GM18498 (cell line): ENCODE measurements around the gene FAM9B.
"Not testable (repeated sequence)": the region's sequence is repeated elsewhere in the genome, so short reads cannot be mapped to it uniquely, and the experiment has no call there.

Experiments used
- ATAC-seq: cut with Tn5 transposase; IDR thresholded peaks from one replicate; pipeline ENCODE4 v1.9.1; 2021; ENCODE audit warnings: mild to moderate bottlenecking, moderate library complexity; ENCODE audit not compliant: unreplicated experiment

FAM9B gene

GRCh38 chrX:9033989-9034388 is at the start of gene FAM9B:
Gene FAM9B (minus strand): TSS chrX:9034127. CDS start chrX:9032986, 1,141 bp downstream.
- no peak for ATAC-seq

- ATAC-seq, result no peak
These were observed 47.3 kb upstream of the FAM9B start for GRCh38 chrX:9081271-9081670.

GRCh38 chrX:9074326-9074725 is 40.4 kb upstream of the FAM9B start:
- ATAC-seq, result no peak

GRCh38 chrX:9072281-9072680 is 38.4 kb upstream of the FAM9B start:
- ATAC-seq, result no peak

GRCh38 chrX:9071031-9071650 is 37.2 kb upstream of the FAM9B start:
- ATAC-seq, result no peak

GRCh38 chrX:9069573-9069972 is 35.6 kb upstream of the FAM9B start:
- no peak for ATAC-seq

GRCh38 chrX:9064694-9065093 is 30.8 kb upstream of the FAM9B start:
- no peak for ATAC-seq

GRCh38 chrX:9062641-9063040 is 28.7 kb upstream of the FAM9B start:
- ATAC-seq, result no peak

- ATAC-seq, result no peak
These were observed 21.4 kb upstream of the FAM9B start for GRCh38 chrX:9055354-9055753.

- ATAC-seq, result no peak
These were observed 18.2 kb upstream of the FAM9B start for GRCh38 chrX:9052081-9052480.

GRCh38 chrX:9050331-9050730 is 16.4 kb upstream of the FAM9B start:
- no peak for ATAC-seq

GRCh38 chrX:9048801-9049200 is 14.9 kb upstream of the FAM9B start:
- no peak for ATAC-seq

- no peak for ATAC-seq
These were observed 4.3 kb upstream of the FAM9B start for GRCh38 chrX:9038244-9038643.

GRCh38 chrX:9037296-9037695 is 3.4 kb upstream of the FAM9B start:
- no peak for ATAC-seq

- no peak for ATAC-seq
These were observed 341 bp downstream of the FAM9B start for GRCh38 chrX:9033586-9033985.

- no peak for ATAC-seq
These were observed 748 bp downstream of the FAM9B start for GRCh38 chrX:9033179-9033578.

GRCh38 chrX:9023293-9023692 is 10.6 kb downstream of the FAM9B start:
- ATAC-seq, result no peak

- no peak for ATAC-seq
These were observed 14.8 kb downstream of the FAM9B start for GRCh38 chrX:9019151-9019550.

- not testable (repeated sequence) for ATAC-seq
These were observed 15.6 kb downstream of the FAM9B start for GRCh38 chrX:9018332-9018731.

- no peak for ATAC-seq
These were observed 30.9 kb downstream of the FAM9B start for GRCh38 chrX:9003041-9003440.

GRCh38 chrX:8988446-8988845 is 45.5 kb downstream of the FAM9B start:
- ATAC-seq, result no peak

- no peak for ATAC-seq
These were observed 46.2 kb downstream of the FAM9B start for GRCh38 chrX:8987672-8988250.

GRCh38 chrX:8984231-8984630 is 49.7 kb downstream of the FAM9B start:
- no peak for ATAC-seq
